ENCODE data around the gene RNF32.

The RNF32 gene

GRCh38 chr7:156656598-156656997 lies 16.0 kb downstream of the RNF32 start:
- Histone ChIP-seq H3K4me1 (no peaks in the 10 kb centered on the region), H3K36me3 (no peaks in the 10 kb centered on the region), H3K27me3 (peaks cover 0 to 28% of the 10 kb centered on the region in 2 donors), H3K27ac (no peak overlapping the region), H3K9me3 (no peaks in the 10 kb centered on the region), H3K4me3 (no peak overlapping the region)
- DNase-seq, result no peak
- intact Hi-C loops (cut with DNase I; ENCODE audit: low total_unique reads), result no loop called here
- TF ChIP-seq, protein P1, sequence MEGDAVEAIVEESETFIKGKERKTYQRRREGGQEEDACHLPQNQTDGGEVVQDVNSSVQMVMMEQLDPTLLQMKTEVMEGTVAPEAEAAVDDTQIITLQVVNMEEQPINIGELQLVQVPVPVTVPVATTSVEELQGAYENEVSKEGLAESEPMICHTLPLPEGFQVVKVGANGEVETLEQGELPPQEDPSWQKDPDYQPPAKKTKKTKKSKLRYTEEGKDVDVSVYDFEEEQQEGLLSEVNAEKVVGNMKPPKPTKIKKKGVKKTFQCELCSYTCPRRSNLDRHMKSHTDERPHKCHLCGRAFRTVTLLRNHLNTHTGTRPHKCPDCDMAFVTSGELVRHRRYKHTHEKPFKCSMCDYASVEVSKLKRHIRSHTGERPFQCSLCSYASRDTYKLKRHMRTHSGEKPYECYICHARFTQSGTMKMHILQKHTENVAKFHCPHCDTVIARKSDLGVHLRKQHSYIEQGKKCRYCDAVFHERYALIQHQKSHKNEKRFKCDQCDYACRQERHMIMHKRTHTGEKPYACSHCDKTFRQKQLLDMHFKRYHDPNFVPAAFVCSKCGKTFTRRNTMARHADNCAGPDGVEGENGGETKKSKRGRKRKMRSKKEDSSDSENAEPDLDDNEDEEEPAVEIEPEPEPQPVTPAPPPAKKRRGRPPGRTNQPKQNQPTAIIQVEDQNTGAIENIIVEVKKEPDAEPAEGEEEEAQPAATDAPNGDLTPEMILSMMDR (IDR thresholded peaks at IDR 0.05), result no peak

GRCh38 chr7:156657681-156658080 lies 17.1 kb downstream of the RNF32 start:
- no peak overlapping the region for H3K27ac ChIP-seq
- H3K4me3 ChIP-seq, result no peak overlapping the region
- no peaks in the 10 kb centered on the region for H3K4me1 ChIP-seq
- TF ChIP-seq, protein P1 (IDR thresholded peaks at IDR 0.05), result no peak
- H3K9me3 ChIP-seq, result no peaks in the 10 kb centered on the region
- intact Hi-C loops (cut with DNase I; ENCODE audit: low total_unique reads), result no loop called here
- H3K27me3 ChIP-seq, result peaks cover 0 to 25% of the 10 kb centered on the region in 2 donors
- H3K36me3 ChIP-seq, result no peaks in the 10 kb centered on the region
- no peak for DNase-seq

DNA sequence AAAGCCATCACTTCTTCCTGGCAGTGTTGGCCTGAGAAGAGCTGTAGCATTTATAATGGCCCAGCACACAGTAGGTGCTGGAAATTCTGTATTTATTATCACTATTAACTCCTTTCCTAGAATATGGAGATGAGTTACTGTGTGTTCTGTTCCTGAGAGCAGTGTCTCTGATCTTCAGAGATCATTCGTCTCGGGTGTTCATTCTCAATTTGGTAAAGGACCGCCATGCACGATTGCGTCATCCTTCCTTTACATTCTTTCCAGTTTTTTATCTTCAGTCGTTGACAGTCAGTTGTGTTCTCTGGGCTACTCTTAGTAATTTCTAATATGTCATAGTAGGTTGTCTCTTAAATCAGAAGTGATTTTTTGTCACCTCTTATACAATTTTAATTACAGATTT lies 18.6 kb downstream of the RNF32 start:
- Histone ChIP-seq H3K4me1 (no peaks in the 10 kb centered on the region), H3K4me3 (no peak overlapping the region), H3K27me3 (peaks cover 0 to 19% of the 10 kb centered on the region in 2 donors), H3K36me3 (no peaks in the 10 kb centered on the region), H3K27ac (no peak overlapping the region), H3K9me3 (no peaks in the 10 kb centered on the region)
- DNase-seq, result no peak
- intact Hi-C loops (cut with DNase I; ENCODE audit: low total_unique reads), result no loop called here
- TF ChIP-seq, protein P1 (IDR thresholded peaks at IDR 0.05), result no peak

GRCh38 chr7:156659961-156660360 lies 19.4 kb downstream of the RNF32 start:
- Histone ChIP-seq H3K36me3 (no peaks in the 10 kb centered on the region), H3K4me1 (no peaks in the 10 kb centered on the region), H3K9me3 (no peaks in the 10 kb centered on the region), H3K27ac (no peak overlapping the region), H3K27me3 (peaks cover 0 to 15% of the 10 kb centered on the region in 2 donors), H3K4me3 (no peak overlapping the region)
- intact Hi-C loops (cut with DNase I; ENCODE audit: low total_unique reads), result no loop called here
- no peak for DNase-seq
- TF ChIP-seq, protein P1 (IDR thresholded peaks at IDR 0.05), result no peak

- no peaks in the 10 kb centered on the region for H3K9me3 ChIP-seq
- no peaks in the 10 kb centered on the region for H3K4me1 ChIP-seq
- no peaks in the 10 kb centered on the region for H3K36me3 ChIP-seq
- no peak for DNase-seq
- H3K4me3 ChIP-seq, result no peak overlapping the region
- H3K27me3 ChIP-seq, result peaks cover 0 to 8% of the 10 kb centered on the region in 2 donors
- no peak overlapping the region for H3K27ac ChIP-seq
- intact Hi-C loops (cut with DNase I; ENCODE audit: low total_unique reads), result no loop called here
- TF ChIP-seq, protein P1 (IDR thresholded peaks at IDR 0.05), result no peak
Measured at GRCh38 chr7:156661637-156662036, 21.1 kb downstream of the RNF32 start.

- H3K27ac ChIP-seq, result no peak overlapping the region
- no peaks in the 10 kb centered on the region for H3K9me3 ChIP-seq
- peaks cover 0 to 2% of the 10 kb centered on the region in 2 donors for H3K27me3 ChIP-seq
- intact Hi-C loops (cut with DNase I; ENCODE audit: low total_unique reads), result no loop called here
- DNase-seq, result no peak
- no peaks in the 10 kb centered on the region for H3K36me3 ChIP-seq
- no peaks in the 10 kb centered on the region for H3K4me1 ChIP-seq
- no peak overlapping the region for H3K4me3 ChIP-seq
- TF ChIP-seq, protein P1 (IDR thresholded peaks at IDR 0.05), result no peak
Measured at GRCh38 chr7:156662277-156662676, 21.7 kb downstream of the RNF32 start.
